WI38 (cell line): ENCODE measurements around the gene DAG1.
"Not testable (repeated sequence)": the region's sequence is repeated elsewhere in the genome, so short reads cannot be mapped to it uniquely, and the experiment has no call there.

ENCODE experiments used
- H3K4me3 ChIP-seq: 2 replicates; pipeline ENCODE4 v1.5.1; 2011; ENCODE audit warnings: low read depth, mild to moderate bottlenecking, control low read depth, low read length
- TF ChIP-seq, protein P1 (sequence below): IDR thresholded peaks from 2 replicates; pipeline ENCODE4 v1.5.1; 2012; ENCODE audit warnings: low read depth, mild to moderate bottlenecking, control low read depth, low read length

The DAG1 gene

DNA sequence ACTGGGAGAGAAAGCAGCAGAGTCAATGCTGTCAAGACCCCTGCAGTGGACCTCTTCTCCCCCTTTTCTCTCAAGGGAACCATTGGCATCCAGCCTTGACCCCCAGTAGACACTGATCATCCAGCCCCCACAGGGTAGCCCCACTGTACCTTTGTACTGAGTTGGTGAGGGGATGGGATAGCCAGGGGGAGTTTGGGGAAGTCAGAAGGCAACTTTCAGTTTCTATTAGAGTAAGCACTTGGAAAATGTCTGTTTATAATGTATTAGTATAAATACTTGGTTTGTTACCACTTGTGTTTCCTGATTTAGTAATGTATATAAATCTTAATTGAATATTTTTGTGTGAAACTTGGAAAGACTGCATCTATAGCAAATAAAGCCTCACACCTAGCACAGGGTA is 25.0 kb downstream of the DAG1 start:
- no peak overlapping the region for H3K4me3 ChIP-seq
- TF ChIP-seq, protein P1, sequence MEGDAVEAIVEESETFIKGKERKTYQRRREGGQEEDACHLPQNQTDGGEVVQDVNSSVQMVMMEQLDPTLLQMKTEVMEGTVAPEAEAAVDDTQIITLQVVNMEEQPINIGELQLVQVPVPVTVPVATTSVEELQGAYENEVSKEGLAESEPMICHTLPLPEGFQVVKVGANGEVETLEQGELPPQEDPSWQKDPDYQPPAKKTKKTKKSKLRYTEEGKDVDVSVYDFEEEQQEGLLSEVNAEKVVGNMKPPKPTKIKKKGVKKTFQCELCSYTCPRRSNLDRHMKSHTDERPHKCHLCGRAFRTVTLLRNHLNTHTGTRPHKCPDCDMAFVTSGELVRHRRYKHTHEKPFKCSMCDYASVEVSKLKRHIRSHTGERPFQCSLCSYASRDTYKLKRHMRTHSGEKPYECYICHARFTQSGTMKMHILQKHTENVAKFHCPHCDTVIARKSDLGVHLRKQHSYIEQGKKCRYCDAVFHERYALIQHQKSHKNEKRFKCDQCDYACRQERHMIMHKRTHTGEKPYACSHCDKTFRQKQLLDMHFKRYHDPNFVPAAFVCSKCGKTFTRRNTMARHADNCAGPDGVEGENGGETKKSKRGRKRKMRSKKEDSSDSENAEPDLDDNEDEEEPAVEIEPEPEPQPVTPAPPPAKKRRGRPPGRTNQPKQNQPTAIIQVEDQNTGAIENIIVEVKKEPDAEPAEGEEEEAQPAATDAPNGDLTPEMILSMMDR: no peak

DNA sequence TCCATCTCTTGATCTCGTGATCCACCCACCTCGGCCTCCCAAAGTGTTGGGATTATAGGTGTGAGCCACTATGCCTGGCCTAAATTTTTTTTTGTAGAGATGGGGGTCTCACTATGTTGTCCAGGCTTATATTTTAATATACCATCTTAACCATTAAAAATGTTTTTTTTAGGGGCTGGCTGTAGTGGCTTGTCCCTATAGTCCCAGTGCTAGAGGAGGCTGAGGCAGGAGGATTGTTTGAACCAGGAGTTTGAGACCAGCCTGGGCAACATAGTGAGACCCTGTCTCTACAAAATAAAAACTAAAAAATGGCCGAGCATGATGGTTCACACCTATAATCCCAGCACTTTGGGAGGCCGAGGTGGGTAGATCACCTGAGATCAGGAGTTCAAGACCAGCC is 26.8 kb downstream of the DAG1 start:
- H3K4me3 ChIP-seq: not testable (repeated sequence)

DNA sequence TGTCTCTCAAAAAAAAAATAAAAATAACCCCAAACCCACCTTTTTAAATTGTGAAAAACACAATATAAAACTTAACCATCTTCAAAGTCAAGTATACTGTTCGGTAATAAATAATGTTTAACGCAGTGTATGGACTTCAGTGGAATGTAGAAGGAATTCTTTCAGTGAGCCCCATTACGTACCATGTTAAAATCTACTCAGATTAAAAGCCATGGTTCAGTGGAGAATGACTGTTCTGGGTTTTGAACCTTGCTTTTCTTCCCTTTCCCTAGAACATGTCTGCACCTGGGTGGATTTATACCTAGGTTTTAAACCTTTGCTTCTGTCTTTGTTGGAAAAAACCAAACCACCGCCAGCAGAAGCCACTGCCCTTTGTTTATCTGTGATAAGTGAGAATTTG is 27.5 kb downstream of the DAG1 start:
- TF ChIP-seq, protein P1: no peak
- H3K4me3 ChIP-seq: no peak overlapping the region

DNA sequence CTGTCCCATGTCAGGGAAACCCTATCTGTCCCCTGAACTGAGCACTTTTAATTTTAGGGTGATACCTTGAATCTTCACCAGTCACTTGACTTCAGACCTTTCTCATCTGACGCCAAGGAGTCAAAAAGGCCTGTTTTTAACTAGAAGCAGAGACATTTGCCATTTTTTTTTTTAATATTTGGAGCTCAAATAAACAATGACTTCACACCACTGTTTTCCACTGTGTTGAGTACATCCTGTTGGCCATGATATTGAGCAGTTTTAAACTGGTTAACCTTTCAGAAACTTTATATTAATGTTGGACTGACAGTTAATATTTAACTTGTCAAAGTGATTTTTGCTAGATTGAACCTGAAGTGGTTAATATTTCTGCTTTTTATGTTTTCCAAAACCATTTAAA is 28.2 kb downstream of the DAG1 start:
- TF ChIP-seq, protein P1: no peak
- H3K4me3 ChIP-seq: no peak overlapping the region

DNA sequence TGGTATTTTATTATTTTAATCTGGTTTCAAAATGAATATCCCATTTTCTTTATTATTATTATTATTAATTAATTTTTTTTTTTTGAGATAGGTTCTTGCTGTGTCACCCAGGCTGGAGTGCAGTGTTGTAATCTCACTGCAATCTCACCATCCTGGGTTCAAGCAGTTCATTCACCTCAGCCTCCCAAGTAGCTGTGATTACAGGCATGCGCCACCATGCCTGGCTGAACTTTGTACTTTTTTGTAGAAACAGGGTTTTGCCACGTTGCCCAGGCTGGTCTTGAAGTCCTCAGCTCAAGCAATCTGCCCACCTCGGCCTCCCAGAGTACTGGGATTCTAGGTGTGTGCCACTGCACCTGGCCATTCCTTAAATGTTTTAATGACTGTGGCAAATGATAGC is 28.6 kb downstream of the DAG1 start:
- TF ChIP-seq, protein P1: no peak
- H3K4me3 ChIP-seq: no peak overlapping the region

DNA sequence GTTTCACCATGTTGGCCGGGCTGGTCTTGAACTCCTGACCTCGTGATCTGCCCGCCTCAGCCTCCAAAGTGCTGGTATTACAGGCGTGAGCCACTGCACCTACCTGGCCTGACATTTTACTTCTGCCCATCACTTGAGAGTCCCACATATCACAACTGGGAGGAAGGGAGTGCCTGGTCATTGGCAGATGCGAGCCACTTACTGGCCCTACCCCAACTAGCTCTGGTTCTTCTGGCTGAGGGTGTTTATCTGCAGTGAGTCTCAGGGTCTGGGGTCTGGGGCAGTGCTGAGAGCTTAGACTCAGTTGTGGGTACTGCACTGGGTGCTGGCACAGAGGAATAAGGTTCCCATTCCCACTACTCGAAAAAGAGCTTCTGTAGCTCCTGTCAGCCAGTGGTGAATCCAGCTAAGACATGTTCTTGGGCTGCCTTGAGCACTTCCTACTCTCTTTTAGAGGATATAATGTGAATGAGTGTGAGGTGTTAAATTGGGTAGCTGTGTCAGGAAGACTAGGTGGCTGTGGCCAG is 30.2 kb downstream of the DAG1 start:
- TF ChIP-seq, protein P1: no peak
- peak overlapping the region; percentile 28 for H3K4me3 ChIP-seq

DNA sequence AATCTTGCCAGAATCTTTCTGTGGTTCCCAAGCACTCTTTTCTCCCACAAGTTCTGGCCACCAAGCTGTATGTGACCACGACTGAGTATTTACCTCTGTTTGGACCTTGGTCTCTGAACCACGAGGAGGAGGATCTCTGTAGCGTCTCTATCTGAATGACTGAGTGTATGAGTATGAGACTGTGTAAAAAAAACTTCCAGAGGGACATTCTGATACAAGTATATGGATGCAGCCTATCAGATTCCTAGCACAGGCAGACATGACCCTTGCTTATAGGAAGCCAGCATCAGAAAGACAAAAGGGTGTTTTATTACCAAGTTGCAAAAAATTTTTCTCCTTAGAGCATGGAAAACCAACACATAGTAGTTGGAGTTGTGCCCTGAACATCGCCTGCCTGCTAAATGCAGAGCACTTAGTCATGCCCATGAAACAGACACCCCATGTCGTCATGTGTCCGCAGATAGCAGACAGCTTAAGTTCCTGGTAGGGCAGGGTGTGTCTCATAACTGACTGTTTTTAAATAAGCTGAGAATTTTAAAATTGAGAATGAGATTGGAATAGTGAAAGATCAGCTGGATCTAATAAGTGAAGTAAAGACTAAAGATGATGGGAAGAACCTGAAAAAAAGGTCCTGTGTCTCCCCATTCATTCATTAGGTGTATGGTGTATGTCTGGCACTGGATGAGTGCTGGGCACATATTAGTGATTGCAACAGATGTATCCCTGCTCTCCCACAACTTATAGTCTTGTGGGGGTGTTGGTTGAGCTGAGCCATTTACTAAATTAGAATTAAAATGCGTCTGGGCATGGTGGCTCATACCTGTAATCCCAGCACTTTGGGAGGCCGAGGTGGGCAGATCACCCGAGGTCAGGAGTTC is 30.9 kb downstream of the DAG1 start:
- peak overlapping the region; percentile 28 for H3K4me3 ChIP-seq
- TF ChIP-seq, protein P1: no peak

DNA sequence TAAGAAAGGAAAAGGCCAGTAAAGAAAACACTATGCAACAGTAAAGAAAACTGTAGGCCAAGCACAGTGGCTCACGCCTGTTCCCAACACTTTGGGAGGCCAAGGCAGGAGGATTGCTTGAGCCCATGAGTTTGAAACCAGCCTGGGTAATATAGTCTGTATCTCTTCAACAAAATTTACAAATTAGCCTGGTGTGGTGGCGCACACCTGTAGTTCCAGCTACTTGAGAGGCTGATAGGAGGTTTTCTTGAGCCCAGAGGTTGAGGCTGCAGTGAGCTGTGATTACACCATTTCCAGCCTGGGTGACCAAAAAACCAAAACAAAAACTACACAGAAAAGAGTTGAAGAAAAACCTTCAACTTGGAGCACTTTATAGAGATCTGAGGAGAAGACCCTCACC is 31.8 kb downstream of the DAG1 start:
- no peak overlapping the region for H3K4me3 ChIP-seq
- TF ChIP-seq, protein P1: no peak
